ENCODE results near the gene DLGAP1. TPM values are rescaled to one million over a fixed set of nuclear protein-coding genes. Genes with fewer than 3 reads are reported as not detected.

DLGAP1 gene
- total RNA-seq, 1 experiment from 2014 or later = 2.8 TPM

DNA sequence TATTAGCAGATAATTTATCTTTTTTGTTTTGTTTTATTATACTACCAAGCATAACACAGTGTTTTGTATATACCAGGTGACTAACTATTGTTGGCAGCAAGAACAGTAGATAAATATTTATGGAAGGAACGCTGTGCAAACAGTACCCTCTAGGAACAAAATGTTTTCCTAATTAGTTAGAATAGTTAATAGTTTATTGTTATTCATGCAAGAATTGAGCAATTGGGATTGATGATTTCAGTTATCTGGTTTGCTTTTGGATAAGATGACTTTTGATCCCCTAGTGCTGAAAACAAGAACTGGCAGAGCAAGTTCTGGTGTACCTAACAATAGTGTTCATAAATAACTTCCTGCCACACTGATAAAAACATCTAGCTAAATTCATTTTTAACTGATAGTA lies 681.8 kb downstream of the DLGAP1 start:
- H3K4me1 ChIP-seq = no peaks in the 10 kb centered on the region; the same call in 1 of the 2 replicates
- no peak overlapping the region for H3K4me3 ChIP-seq
- no peak for DNase-seq
- H3K36me3 ChIP-seq = no peaks in the 10 kb centered on the region
- H3K27me3 ChIP-seq = no peaks in the 10 kb centered on the region
- H3K9me3 ChIP-seq (replicated peaks) = no peaks in the 10 kb centered on the region
- no peak overlapping the region for H3K27ac ChIP-seq

DNA sequence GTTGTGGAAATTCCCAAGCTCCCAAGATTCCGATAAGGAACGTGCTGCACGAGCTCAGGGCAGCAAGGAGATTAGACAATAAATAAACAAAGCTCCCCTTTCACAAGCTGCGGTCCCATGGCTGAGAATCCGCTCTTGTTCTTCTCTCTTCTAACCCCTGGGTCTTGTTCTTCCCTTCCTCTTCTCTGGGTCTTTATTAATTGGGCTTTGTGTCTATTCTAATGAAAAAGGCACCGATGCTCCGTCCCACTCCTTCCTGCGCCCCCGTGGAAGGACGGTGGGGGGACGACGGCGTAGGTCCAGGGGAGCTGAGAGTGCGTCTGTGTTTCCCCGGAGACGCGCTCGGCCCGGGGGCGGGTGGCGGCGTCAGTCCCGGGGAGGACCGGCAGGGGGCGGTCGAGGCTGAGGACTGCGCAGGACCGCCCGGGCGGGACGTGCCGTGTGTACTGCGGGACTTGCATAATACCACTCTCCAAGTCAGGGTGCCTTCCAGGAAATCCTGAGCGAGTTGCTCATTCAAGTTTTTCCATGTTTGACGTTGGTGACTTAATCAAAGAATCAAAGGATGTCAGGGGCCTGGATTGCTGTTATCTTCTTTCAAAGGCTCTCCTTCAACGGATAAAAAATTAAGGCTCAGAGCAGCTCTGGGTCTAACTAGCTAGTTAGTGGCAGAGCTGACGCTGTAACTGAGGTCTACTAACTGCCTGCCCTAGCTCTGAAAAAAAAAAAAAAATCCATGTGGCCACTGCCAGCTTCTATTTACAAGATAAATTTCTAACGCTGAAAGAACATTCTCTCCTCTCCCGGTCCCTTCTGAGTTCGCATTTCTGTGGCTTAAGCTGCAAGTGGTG lies 683.8 kb downstream of the DLGAP1 start:
- H3K27ac ChIP-seq = no peak overlapping the region
- DNase-seq = peak; percentile 59 to 79
- H3K4me1 ChIP-seq = no peaks in the 10 kb centered on the region; the same call in 1 of the 2 replicates

DNA sequence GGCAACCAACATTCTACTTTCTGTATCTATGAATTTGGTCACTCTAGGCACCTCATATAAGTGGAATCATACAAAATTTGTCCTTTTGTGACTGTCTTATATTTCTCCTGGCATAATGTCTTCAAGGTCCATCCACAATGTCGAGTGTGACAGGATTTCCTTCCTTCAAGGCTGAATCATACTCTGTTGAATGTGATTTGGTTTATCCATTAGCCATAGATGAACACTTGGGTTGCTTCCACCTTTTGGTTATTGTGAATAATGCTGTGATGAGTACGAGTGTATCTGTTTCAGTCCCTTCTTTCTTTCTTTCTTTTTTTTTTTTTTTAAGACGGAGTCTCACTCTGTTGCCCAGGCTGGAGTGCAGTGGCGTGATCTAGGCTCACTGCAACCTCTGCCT lies 693.8 kb downstream of the DLGAP1 start:
- no peak for DNase-seq
- H3K9me3 ChIP-seq (replicated peaks) = no peaks in the 10 kb centered on the region
- no peaks in the 10 kb centered on the region for H3K36me3 ChIP-seq
- H3K4me3 ChIP-seq = no peak overlapping the region
- H3K27me3 ChIP-seq = no peaks in the 10 kb centered on the region
- no peaks in the 10 kb centered on the region for H3K4me1 ChIP-seq
- H3K27ac ChIP-seq = no peak overlapping the region

More for the DNA sequence above, 683.8 kb downstream of the DLGAP1 start:
- Histone ChIP-seq H3K4me3 (peak overlapping the region; percentile 45), H3K36me3 (no peaks in the 10 kb centered on the region), H3K9me3 (replicated peaks) (no peaks in the 10 kb centered on the region), H3K27me3 (no peaks in the 10 kb centered on the region)

DNA sequence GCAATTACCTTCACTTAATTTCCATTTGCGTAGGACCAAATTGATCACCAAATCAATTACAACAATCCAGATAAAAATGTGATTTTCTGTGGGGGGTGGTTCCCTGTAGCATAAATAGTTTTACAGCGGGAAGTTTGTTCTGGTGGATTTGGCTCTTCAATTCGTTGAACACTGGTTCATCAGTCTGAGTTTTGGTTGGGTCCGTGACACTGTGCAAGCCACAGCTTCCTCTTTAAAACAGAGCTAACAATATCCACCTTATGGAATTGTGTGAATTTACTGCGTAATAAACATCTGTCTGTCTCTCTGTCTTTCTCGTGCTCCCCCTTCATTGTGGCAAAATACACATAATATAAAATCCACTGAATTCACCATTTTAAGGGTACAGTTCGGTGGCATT lies 694.4 kb downstream of the DLGAP1 start:
- no peaks in the 10 kb centered on the region for H3K27me3 ChIP-seq
- no peak for DNase-seq
- no peak overlapping the region for H3K4me3 ChIP-seq
- no peaks in the 10 kb centered on the region for H3K36me3 ChIP-seq
- H3K4me1 ChIP-seq = no peaks in the 10 kb centered on the region
- H3K9me3 ChIP-seq (replicated peaks) = no peaks in the 10 kb centered on the region
- H3K27ac ChIP-seq = no peak overlapping the region

DNA sequence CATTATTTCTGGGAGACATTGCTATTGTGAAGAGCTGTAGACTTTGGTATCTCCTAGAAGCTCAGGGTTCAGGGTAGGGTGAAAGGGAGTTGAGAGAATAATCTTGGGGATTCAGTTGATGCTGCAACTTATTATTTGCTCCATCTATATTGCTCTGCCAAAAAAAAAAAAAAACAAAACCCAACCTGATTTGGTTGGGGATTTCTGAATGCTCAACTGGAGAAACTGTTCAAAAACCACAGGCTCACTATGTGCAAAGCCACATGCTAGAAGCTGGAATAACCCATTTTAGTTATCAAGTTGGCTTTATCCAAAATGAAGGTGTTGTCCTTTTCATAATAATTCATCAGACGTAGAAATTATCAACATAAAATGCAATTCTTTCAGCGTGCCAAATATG lies 696.0 kb downstream of the DLGAP1 start:
- no peaks in the 10 kb centered on the region for H3K4me1 ChIP-seq
- no peaks in the 10 kb centered on the region for H3K9me3 ChIP-seq (replicated peaks)
- DNase-seq = no peak
- H3K36me3 ChIP-seq = no peaks in the 10 kb centered on the region
- H3K27ac ChIP-seq = no peak overlapping the region
- no peak overlapping the region for H3K4me3 ChIP-seq
- no peaks in the 10 kb centered on the region for H3K27me3 ChIP-seq

DNA sequence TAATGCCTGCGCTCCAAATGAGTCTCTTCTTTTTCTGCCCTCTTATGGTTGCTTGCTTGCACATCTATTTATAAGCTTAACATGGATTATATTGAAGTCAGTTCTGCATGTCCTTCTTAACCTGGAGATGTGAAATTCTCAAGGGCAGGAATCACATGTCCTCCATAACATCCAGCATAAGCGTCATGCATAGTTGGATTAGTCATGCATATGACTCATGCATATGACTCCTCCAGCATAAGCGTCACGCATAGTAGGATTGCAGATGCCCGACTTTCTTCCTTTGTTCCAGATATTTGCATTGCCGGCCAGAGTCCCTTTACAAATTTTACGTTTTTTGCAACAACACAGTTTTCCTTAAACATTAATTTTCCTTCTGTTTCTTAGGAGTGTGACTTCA lies 696.6 kb downstream of the DLGAP1 start:
- Histone ChIP-seq H3K27me3 (no peaks in the 10 kb centered on the region), H3K27ac (no peak overlapping the region), H3K36me3 (no peaks in the 10 kb centered on the region), H3K4me1 (no peaks in the 10 kb centered on the region), H3K9me3 (replicated peaks) (no peaks in the 10 kb centered on the region), H3K4me3 (no peak overlapping the region)
- DNase-seq = peak in 1 of 2 experiments; percentile 16

DNA sequence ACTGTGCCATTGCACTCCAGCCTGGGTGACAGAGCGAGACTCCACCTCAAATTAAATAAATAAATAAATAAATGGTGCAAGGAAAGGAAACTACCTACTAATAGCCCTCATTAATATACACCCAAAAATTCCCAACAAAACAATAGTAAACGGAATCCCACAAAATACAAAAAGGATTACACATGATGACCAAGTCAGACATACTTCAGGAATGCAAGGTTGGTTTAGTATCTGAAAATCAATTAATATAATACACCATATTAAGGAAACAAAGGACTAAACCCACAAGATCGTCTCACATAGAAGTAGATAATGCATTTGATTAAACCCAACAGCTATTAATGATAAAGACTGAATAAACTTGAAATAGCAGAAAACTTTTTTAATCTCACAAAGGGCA lies 697.7 kb downstream of the DLGAP1 start:
- H3K36me3 ChIP-seq = no peaks in the 10 kb centered on the region
- H3K9me3 ChIP-seq (replicated peaks) = no peaks in the 10 kb centered on the region
- H3K4me1 ChIP-seq = no peaks in the 10 kb centered on the region
- no peak overlapping the region for H3K27ac ChIP-seq
- no peak for DNase-seq
- H3K27me3 ChIP-seq = no peaks in the 10 kb centered on the region
- no peak overlapping the region for H3K4me3 ChIP-seq

DNA sequence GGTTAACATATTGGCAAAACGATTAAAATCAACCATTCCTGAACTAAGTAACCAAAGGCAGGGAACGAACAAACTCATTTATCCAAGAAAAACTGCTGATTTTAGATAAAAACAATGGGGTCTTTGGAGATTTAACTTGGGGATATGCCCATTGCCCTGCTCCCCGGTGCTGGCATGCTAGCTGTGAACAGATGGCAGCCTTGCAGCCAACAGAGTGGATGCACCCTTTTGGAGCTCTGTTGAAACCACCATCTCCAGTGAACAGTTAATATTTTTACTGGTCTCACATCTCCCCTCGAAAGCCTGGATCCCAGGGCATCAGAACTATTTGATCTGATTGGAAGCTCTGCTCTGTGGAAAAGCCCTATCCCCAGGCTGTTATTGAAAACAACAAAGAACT lies 702.0 kb downstream of the DLGAP1 start:
- no peaks in the 10 kb centered on the region for H3K36me3 ChIP-seq
- H3K4me1 ChIP-seq = no peaks in the 10 kb centered on the region
- no peak overlapping the region for H3K27ac ChIP-seq
- no peak overlapping the region for H3K4me3 ChIP-seq
- H3K9me3 ChIP-seq (replicated peaks) = no peaks in the 10 kb centered on the region
- H3K27me3 ChIP-seq = no peaks in the 10 kb centered on the region
- no peak for DNase-seq

DNA sequence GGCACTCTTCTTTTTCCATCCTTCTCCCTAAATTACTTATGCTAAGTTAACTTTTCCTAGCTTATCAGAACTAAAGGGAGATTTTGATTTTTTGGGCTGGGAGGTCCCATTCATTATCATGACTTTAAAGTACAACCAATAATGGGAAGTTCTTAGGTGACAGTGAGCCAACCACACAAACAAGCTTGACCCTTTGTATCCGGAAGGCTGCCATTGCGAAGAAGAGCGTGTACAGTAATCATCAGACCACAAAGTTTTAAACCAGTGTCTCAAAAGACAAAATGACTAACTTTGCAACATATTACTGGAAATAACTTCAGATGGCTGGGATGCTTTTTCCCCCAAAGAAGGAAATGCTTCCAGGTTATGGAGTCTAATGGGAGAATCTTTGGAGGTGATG lies 707.0 kb downstream of the DLGAP1 start:
- DNase-seq = no peak

DNA sequence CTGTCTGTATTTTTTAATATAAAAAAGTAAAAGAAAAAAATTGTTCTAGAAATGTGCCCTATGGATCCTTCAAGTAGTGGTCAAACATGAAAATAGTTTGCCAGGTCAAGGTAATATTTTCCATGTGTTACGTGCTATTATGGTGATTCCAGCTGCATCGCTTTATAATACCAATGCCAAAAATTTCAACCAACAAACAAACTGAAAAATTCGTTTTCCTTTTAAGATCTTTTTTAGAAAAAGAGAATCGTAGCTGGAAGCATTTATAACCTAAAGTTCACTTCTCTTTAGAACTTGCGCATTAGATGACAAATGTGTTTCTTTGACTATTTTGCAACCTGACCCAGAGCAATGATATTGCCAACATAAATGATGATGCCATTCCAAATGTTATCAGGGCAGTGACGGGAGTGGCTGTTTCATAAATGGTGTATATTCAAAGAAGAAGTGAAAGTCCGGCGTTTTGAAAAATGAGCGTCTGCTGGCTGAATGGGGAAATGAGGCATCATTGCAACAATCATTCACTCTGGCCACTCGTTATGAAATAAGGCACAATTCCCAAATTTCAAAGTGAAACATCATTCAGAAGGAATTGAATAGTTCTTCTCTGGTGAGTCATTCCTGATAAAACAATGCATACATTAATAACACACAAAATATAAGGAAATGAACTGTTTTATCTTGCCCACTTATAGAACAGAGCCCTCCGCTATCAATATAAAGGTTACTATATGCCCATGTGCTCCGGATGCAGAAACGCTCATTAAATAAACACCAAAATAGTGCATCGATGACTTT lies 707.7 kb downstream of the DLGAP1 start:
- H3K36me3 ChIP-seq = no peaks in the 10 kb centered on the region
- no peak overlapping the region for H3K4me3 ChIP-seq
- DNase-seq = no peak
- H3K4me1 ChIP-seq = no peaks in the 10 kb centered on the region
- no peak overlapping the region for H3K27ac ChIP-seq
- H3K27me3 ChIP-seq = no peaks in the 10 kb centered on the region
- H3K9me3 ChIP-seq (replicated peaks) = no peaks in the 10 kb centered on the region

More for the DNA sequence above, 707.0 kb downstream of the DLGAP1 start:
- Histone ChIP-seq H3K4me3 (no peak overlapping the region), H3K36me3 (no peaks in the 10 kb centered on the region), H3K27me3 (no peaks in the 10 kb centered on the region), H3K4me1 (no peaks in the 10 kb centered on the region), H3K9me3 (replicated peaks) (no peaks in the 10 kb centered on the region), H3K27ac (no peak overlapping the region)

DNA sequence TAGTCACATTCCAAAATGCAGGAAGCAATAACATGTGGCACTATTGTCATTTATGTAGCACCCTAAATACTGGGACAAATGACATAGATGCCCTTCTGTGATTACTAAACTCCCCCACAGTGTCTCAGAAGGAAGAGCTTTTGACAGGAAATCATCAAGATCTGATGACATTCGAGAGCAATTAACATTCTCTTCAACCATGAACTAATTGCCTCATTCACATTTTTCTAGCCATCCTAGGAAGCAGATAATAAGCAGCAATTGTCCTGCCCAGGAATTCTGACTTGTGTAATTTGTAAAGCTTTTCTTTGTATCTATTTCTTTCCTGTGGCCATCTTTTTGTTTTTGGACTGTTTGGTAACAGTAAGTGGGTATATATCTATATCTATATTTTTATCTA lies 712.6 kb downstream of the DLGAP1 start:
- Histone ChIP-seq H3K27ac (no peak overlapping the region), H3K36me3 (no peaks in the 10 kb centered on the region), H3K4me1 (no peaks in the 10 kb centered on the region), H3K27me3 (no peaks in the 10 kb centered on the region), H3K4me3 (no peak overlapping the region), H3K9me3 (replicated peaks) (no peaks in the 10 kb centered on the region)
- DNase-seq = no peak

DNA sequence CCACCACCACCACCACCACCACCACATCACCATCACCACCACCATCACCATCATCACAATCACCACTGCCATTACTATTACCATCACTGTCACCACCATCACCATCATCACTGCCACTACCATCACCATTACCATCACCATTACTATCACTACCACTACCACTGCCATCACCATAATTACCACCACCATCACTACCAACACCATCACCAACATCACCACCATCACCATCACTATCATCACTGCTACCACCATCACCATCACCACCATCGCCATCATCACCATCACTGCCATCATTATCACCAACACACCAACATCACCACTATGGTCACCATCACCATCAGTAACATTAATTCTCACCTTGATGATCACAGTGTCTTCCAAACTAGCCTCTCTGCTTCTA lies 713.8 kb downstream of the DLGAP1 start:
- Histone ChIP-seq H3K27ac (no peak overlapping the region), H3K4me1 (no peaks in the 10 kb centered on the region), H3K27me3 (no peaks in the 10 kb centered on the region), H3K9me3 (replicated peaks) (no peaks in the 10 kb centered on the region), H3K4me3 (no peak overlapping the region), H3K36me3 (no peaks in the 10 kb centered on the region)
- DNase-seq = no peak

DNA sequence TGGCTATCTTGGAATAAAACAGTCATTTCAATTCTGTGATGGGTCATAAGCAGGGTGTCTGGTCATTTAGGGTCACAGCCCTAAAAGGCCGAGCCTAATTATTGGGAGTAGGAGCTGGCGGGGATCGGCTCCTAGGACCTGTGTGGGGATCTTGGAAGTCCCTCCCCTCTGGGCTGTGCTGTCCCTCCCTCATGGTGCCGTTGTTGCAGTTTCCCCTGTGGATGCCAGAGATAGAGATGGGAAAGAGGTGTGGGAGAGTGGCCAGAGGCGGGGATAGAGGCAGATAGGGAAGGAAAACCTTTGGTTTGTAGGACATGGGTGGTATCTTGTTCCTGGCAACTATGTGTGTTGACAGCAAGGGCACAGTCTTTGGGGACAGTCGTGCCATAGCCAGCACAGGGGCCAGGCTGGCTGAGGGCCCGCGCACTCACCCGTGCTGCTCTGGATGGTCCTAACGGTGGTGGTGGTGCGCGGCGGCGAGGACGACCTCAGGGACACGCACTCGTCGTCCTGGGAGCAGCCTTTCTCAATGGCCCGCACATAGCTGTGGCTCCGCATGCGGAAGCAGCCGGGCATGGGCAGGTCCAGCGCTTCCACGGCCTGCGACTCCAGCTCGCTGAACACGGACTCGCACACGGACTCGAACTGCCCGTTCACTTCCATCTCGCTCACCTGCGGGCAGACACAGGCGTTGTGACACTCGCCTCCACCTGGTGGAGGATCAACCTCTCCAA lies 726.2 kb downstream of the DLGAP1 start:
- no peak for DNase-seq
- Histone ChIP-seq H3K4me3 (no peak overlapping the region), H3K27ac (no peak overlapping the region), H3K9me3 (replicated peaks) (no peaks in the 10 kb centered on the region), H3K27me3 (no peaks in the 10 kb centered on the region), H3K36me3 (no peaks in the 10 kb centered on the region), H3K4me1 (no peaks in the 10 kb centered on the region)

DNA sequence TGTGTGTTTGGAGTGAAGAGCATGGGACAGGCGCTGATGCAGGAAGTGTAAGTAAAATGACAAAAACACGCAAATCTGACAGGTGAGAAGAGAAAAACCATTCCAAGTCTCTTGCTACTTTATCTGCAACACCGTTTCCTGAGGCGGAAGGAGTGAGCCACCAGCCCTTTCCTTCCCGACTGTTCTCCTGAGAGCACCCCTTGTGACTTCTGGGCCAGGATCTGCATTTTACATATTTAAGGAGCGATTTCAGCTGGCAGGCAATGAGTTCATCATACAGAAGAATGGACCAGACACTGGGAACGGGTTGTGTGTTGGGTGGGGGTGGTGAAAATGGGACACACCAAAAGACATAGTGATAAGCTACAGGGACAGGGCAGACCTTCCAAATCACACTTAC lies 727.8 kb downstream of the DLGAP1 start:
- Histone ChIP-seq H3K27me3 (no peaks in the 10 kb centered on the region), H3K27ac (no peak overlapping the region), H3K9me3 (replicated peaks) (no peaks in the 10 kb centered on the region), H3K36me3 (no peaks in the 10 kb centered on the region), H3K4me3 (no peak overlapping the region), H3K4me1 (no peaks in the 10 kb centered on the region)
- DNase-seq = no peak
